Inflammatory macrophage treated with lipopolysaccharide for 4 hours (primary cell): Measurements from ENCODE around the gene STH.
"Not testable (repeated sequence)": the region's sequence is repeated elsewhere in the genome, so short reads cannot be mapped to it uniquely, and the experiment has no call there.

Experiments used
- DNase-seq: peaks from one replicate; pipeline ENCODE4 v3.0.0-alpha.2; 2020

Gene STH

GRCh38 chr17:45986056-45986455, 13.0 kb upstream of the STH start:
- DNase-seq: no peak

GRCh38 chr17:45987706-45988105, 11.3 kb upstream of the STH start:
- no peak for DNase-seq

- no peak for DNase-seq
These were observed 9.3 kb upstream of the STH start for GRCh38 chr17:45989759-45990158.

GRCh38 chr17:45990886-45991285, 8.2 kb upstream of the STH start:
- DNase-seq: no peak

GRCh38 chr17:45991341-45991740, 7.7 kb upstream of the STH start:
- no peak for DNase-seq

- DNase-seq: no peak
These were observed 6.9 kb upstream of the STH start for GRCh38 chr17:45992175-45992574.

- DNase-seq: no peak
These were observed 6.1 kb upstream of the STH start for GRCh38 chr17:45992904-45993303.

GRCh38 chr17:45993962-45994627, 5.0 kb upstream of the STH start:
- DNase-seq: no peak

GRCh38 chr17:45994987-45995386, 4.1 kb upstream of the STH start:
- no peak for DNase-seq

- no peak for DNase-seq
These were observed 3.3 kb upstream of the STH start for GRCh38 chr17:45995627-45996270.

GRCh38 chr17:45996282-45996937, 2.6 kb upstream of the STH start:
- no peak for DNase-seq

GRCh38 chr17:45997166-45997565, 1.9 kb upstream of the STH start:
- no peak for DNase-seq

- no peak for DNase-seq
These were observed 1.4 kb upstream of the STH start for GRCh38 chr17:45997624-45998023.

GRCh38 chr17:45999900-46000290, 845 bp downstream of the STH start:
- no peak for DNase-seq

GRCh38 chr17:46000292-46000691, 1.2 kb downstream of the STH start:
- DNase-seq: no peak

- no peak for DNase-seq
These were observed 1.7 kb downstream of the STH start for GRCh38 chr17:46000757-46001156.

- no peak for DNase-seq
These were observed 2.6 kb downstream of the STH start for GRCh38 chr17:46001390-46002310.

GRCh38 chr17:46002311-46002972, 3.4 kb downstream of the STH start:
- DNase-seq: peak; percentile 57

- no peak for DNase-seq
These were observed 3.9 kb downstream of the STH start for GRCh38 chr17:46002973-46003316.

GRCh38 chr17:46003907-46004748, 5.1 kb downstream of the STH start:
- no peak for DNase-seq

- not testable (repeated sequence) for DNase-seq
These were observed 7.0 kb downstream of the STH start for GRCh38 chr17:46006082-46006481.

- DNase-seq: no peak
These were observed 8.5 kb downstream of the STH start for GRCh38 chr17:46007461-46007965.
